Vagina (tissue), 2 donors: Measurements from ENCODE around the gene RIMS3. TPM values are rescaled to one million over a fixed set of nuclear protein-coding genes. Genes with fewer than 3 reads are reported as not detected.

Source experiments
- DNase-seq, 2 donors: peaks; one replicate each; pipeline ENCODE4 v3.0.0-alpha.2; 2017; ENCODE audit errors: extremely low spot score in 2 of 2
- H3K27ac ChIP-seq: fragments of 200-600 bp; sonication (generic); one replicate; pipeline ENCODE4 v1.5.1; 2019
- H3K27me3 ChIP-seq: fragments of 200-600 bp; sonication (generic); one replicate; pipeline ENCODE4 v1.5.1; 2019
- H3K36me3 ChIP-seq, 2 donors: fragments of 200-600 bp; sonication (generic); one replicate each; pipeline ENCODE4 v1.5.1; 2017 to 2019
- H3K4me1 ChIP-seq: fragments of 200-600 bp; sonication (generic); one replicate; pipeline ENCODE4 v1.5.1; 2019
- H3K4me3 ChIP-seq, 2 donors: fragments of 200-600 bp; sonication (generic); 1 replicate in 1 of 2; 2 replicates in 1 of 2; pipeline ENCODE4 v1.5.1; 2016 to 2019
- H3K9me3 ChIP-seq: fragments of 200-600 bp; sonication (generic); one replicate; pipeline ENCODE4 v1.5.1; 2019
- CTCF ChIP-seq, 3 experiments: fragments of 450-650 bp in 2 of 3; fragments of 200-600 bp in 1 of 3; sonication (generic) in 1 of 3; IDR thresholded peaks; one replicate each; pipeline ENCODE4 v1.5.1; 2017 to 2019; ENCODE audit warnings: antibody characterized with exemption in 3 of 3, mild to moderate bottlenecking in 2 of 3, moderate library complexity in 2 of 3
- POLR2A ChIP-seq, 2 donors: fragments of 450-650 bp; IDR thresholded peaks; one replicate each; pipeline ENCODE4 v1.6.1; 2017; ENCODE audit warnings: antibody characterized with exemption in 2 of 2, mild to moderate bottlenecking in 2 of 2, moderate library complexity in 2 of 2
- POLR2AphosphoS5 ChIP-seq, 2 donors: sonication (generic); formaldehyde crosslinking; IDR thresholded peaks; one replicate each; pipeline ENCODE4 v1.9.0; 2017; ENCODE audit warnings: antibody characterized with exemption in 2 of 2, mild to moderate bottlenecking in 2 of 2, low read depth in 1 of 2; ENCODE audit not compliant: insufficient read depth in 1 of 2
- intact Hi-C: fragments of 100-400 bp; cut with DNase I; formaldehyde crosslinking; loops from one replicate; pipeline ENCODE4 v1.15.1; 2023
- total RNA-seq: library from RNA; depleted of rRNA; stranded (reverse); fragments of >200 nt; gene quantifications from one replicate; pipeline ENCODE4 v1.2.3, GENCODE V29; 2016

Gene RIMS3
- total RNA-seq, 1 donor from 2014 or later, result 4.7 TPM

- Histone ChIP-seq H3K9me3 (no peaks in the 10 kb centered on the region), H3K4me3 (peak overlapping the region; percentile 7 to 53), H3K27me3 (no peaks in the 10 kb centered on the region), H3K27ac (peak overlapping the region; percentile 64), H3K4me1 (peaks cover 64% of the 10 kb centered on the region), H3K36me3 (no peaks in the 10 kb centered on the region)
- TF ChIP-seq POLR2AphosphoS5 (IDR thresholded peaks at IDR 0.05; ENCODE audit: insufficient read depth in 1 of 2, low read depth in 1 of 2) (no peak), POLR2A (IDR thresholded peaks at IDR 0.05) (no peak), CTCF (IDR thresholded peaks at IDR 0.05) (no peak)
- no peak for DNase-seq
- intact Hi-C loops, result no loop called here
Observed at GRCh38 chr1:40710581-40711315, 45.3 kb upstream of the RIMS3 start.

- no peaks in the 10 kb centered on the region for H3K27me3 ChIP-seq
- H3K9me3 ChIP-seq, result no peaks in the 10 kb centered on the region
- peaks cover 73% of the 10 kb centered on the region for H3K4me1 ChIP-seq
- peak overlapping the region; percentile 48 to 53 for H3K4me3 ChIP-seq
- intact Hi-C loops, result no loop called here
- H3K27ac ChIP-seq, result peak overlapping the region; percentile 64
- no peaks in the 10 kb centered on the region for H3K36me3 ChIP-seq
- no peak for TF ChIP-seq POLR2A (IDR thresholded peaks at IDR 0.05)
- TF ChIP-seq POLR2AphosphoS5 (IDR thresholded peaks at IDR 0.05; ENCODE audit: insufficient read depth in 1 of 2, low read depth in 1 of 2), result no peak
- no peak for TF ChIP-seq CTCF (IDR thresholded peaks at IDR 0.05)
- no peak for DNase-seq
Observed at GRCh38 chr1:40709802-40710278, 44.4 kb upstream of the RIMS3 start.

- Histone ChIP-seq H3K4me1 (peaks cover 76% of the 10 kb centered on the region), H3K9me3 (no peaks in the 10 kb centered on the region), H3K4me3 (peak overlapping the region; percentile 48 to 53), H3K36me3 (no peaks in the 10 kb centered on the region), H3K27me3 (no peaks in the 10 kb centered on the region), H3K27ac (peak overlapping the region; percentile 64)
- intact Hi-C loops, result no loop called here
- TF ChIP-seq CTCF (IDR thresholded peaks at IDR 0.05), result no peak
- TF ChIP-seq POLR2A (IDR thresholded peaks at IDR 0.05), result no peak
- TF ChIP-seq POLR2AphosphoS5 (IDR thresholded peaks at IDR 0.05; ENCODE audit: insufficient read depth in 1 of 2, low read depth in 1 of 2), result peak in 1 of 2 donors; percentile 94
- peak in 1 of 2 donors; percentile 91 for DNase-seq
Observed at GRCh38 chr1:40709100-40709801, 43.8 kb upstream of the RIMS3 start.

- TF ChIP-seq POLR2A (IDR thresholded peaks at IDR 0.05) (no peak), POLR2AphosphoS5 (IDR thresholded peaks at IDR 0.05; ENCODE audit: insufficient read depth in 1 of 2, low read depth in 1 of 2) (no peak), CTCF (IDR thresholded peaks at IDR 0.05) (no peak)
- H3K4me1 ChIP-seq, result peaks cover 76% of the 10 kb centered on the region
- no peaks in the 10 kb centered on the region for H3K27me3 ChIP-seq
- DNase-seq, result no peak
- no peaks in the 10 kb centered on the region for H3K36me3 ChIP-seq
- intact Hi-C loops, result no loop called here
- H3K4me3 ChIP-seq, result peak overlapping the region; percentile 48 to 53
- no peaks in the 10 kb centered on the region for H3K9me3 ChIP-seq
- peak overlapping the region; percentile 64 for H3K27ac ChIP-seq
Observed at GRCh38 chr1:40708750-40709099, 43.2 kb upstream of the RIMS3 start.

DNA sequence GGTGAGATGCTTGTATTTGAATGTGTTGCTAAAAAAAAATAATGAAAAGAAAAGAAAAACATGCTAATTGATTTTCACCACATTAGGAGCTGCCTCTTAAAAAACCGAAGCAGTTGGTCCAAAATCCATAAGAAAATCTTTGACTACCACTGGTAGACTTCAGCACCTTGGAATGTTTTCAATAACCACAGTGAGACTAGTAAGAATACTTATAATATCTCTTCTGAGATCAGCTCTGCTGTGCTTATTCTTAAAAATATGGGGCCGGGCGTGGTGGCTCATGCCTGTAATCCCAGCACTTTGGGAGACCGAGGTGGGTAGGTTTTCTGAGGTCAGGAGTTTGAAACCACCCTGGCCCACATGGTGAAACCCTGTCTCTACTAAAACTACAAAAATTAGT lies 41.1 kb upstream of the RIMS3 start:
- Histone ChIP-seq H3K4me3 (no peak overlapping the region), H3K36me3 (no peaks in the 10 kb centered on the region), H3K4me1 (peaks cover 67% of the 10 kb centered on the region), H3K27ac (no peak overlapping the region), H3K27me3 (no peaks in the 10 kb centered on the region), H3K9me3 (no peaks in the 10 kb centered on the region)
- intact Hi-C loops, result no loop called here
- TF ChIP-seq POLR2A (IDR thresholded peaks at IDR 0.05) (no peak), CTCF (IDR thresholded peaks at IDR 0.05) (no peak), POLR2AphosphoS5 (IDR thresholded peaks at IDR 0.05; ENCODE audit: insufficient read depth in 1 of 2, low read depth in 1 of 2) (no peak)
- no peak for DNase-seq
